K562 (cell line): Measurements from ENCODE around the gene SMIM8. TPM values are rescaled to one million over a fixed set of nuclear protein-coding genes. Genes with fewer than 3 reads are reported as not detected.

Source experiments
- ATAC-seq: fragments of 200-7000 bp; cut with Tn5 transposase; 3 replicates; pipeline ENCODE4 v1.9.1; 2020; ENCODE audit warnings: moderate library complexity
- BruUV-seq: library from RNA; stranded (reverse); fragments of 400-500 nt; replicated peaks from 2 replicates; lab custom pipeline; 2021; lab: Mats Ljungman, UMichigan
- CTCF ChIA-PET: fragments of 300-600 bp; formaldehyde crosslinking; extraction: SDS; loops from one replicate; lab custom pipeline; 2021; ENCODE audit warnings: low intra/inter-chr PET ratio; lab: Yijun Ruan, JAX
- POLR2A ChIA-PET: fragments of 300-600, 350-650 bp; sonication (Branson Sonifier 250); formaldehyde crosslinking; extraction: SDS; loops from one replicate; lab custom pipeline; 2021; ENCODE audit warnings: antibody characterized with exemption, inconsistent platforms; lab: Yijun Ruan, JAX
- DNase-seq, 4 experiments: peaks; one replicate each; pipeline versions ENCODE4 v3.0.0 to v3.0.0-alpha.2; 2011 to 2018; ENCODE audit warnings: low spot score in 3 of 4, mixed read lengths in 3 of 4; ENCODE audit errors: extremely low read depth in 1 of 4
- FAIRE-seq: peaks from 2 replicates; lab custom pipeline; 2011; peaks lifted over from hg19 to GRCh38; lab: Jason Lieb, UNC
- H2AFZ ChIP-seq: 2 replicates; pipeline ENCODE4 v1.6.0; 2011; ENCODE audit warnings: low read depth, low read length, control low read depth, inconsistent platforms
- H3K27ac ChIP-seq: fragments of 200-600 bp; 3 replicates; pipeline ENCODE4 v1.8.0; 2011; ENCODE audit warnings: low read depth, mild to moderate bottlenecking, control low read depth, inconsistent platforms, low read length, moderate library complexity, mixed read lengths; ENCODE audit errors: extremely low read depth
- H3K27me3 ChIP-seq, 2 experiments: fragments of 300-600 bp in 1 of 2; 2 replicates in 1 of 2; 3 replicates in 1 of 2; pipeline versions ENCODE4 v1.6.0 to v1.8.0; 2011; ENCODE audit warnings: inconsistent platforms in 2 of 2, low read length in 2 of 2, mild to moderate bottlenecking in 1 of 2, mixed read lengths in 1 of 2, moderate library complexity in 1 of 2; ENCODE audit not compliant: control insufficient read depth in 2 of 2, insufficient read depth in 2 of 2
- H3K36me3 ChIP-seq: fragments of 300-600 bp; 3 replicates; pipeline ENCODE4 v1.8.0; 2011; ENCODE audit warnings: mild to moderate bottlenecking, low read length, inconsistent platforms; ENCODE audit not compliant: control insufficient read depth, insufficient read depth
- H3K4me1 ChIP-seq, 2 experiments: fragments of 200-600 bp in 1 of 2; replicated peaks in 1 of 2; 2 replicates in 1 of 2; 3 replicates in 1 of 2; pipeline versions ENCODE4 v1.5.1 to v1.8.0; 2011; ENCODE audit warnings: inconsistent platforms in 2 of 2, low read length in 2 of 2, mild to moderate bottlenecking in 1 of 2, mixed read lengths in 1 of 2, moderate library complexity in 1 of 2; ENCODE audit not compliant: control insufficient read depth in 2 of 2, insufficient read depth in 2 of 2
- H3K4me2 ChIP-seq: 2 replicates; pipeline ENCODE4 v1.6.1; 2011; ENCODE audit warnings: low read length, control low read depth, inconsistent platforms, mixed read lengths; ENCODE audit not compliant: insufficient read depth
- H3K4me3 ChIP-seq: fragments of 200-600 bp; sonication (generic), shearing (Covaris generic); 2 replicates; pipeline ENCODE4 v1.5.1; 2016; ENCODE audit warnings: control low read depth, inconsistent platforms
- H3K79me2 ChIP-seq: fragments of 200-600 bp; 3 replicates; pipeline ENCODE4 v1.8.0; 2011; ENCODE audit warnings: low read length, inconsistent platforms; ENCODE audit not compliant: control insufficient read depth, insufficient read depth
- H3K9ac ChIP-seq, 2 experiments: 2 replicates each; pipeline versions ENCODE4 v1.6.0 to v1.6.1; 2011; ENCODE audit warnings: low read depth in 2 of 2, low read length in 2 of 2, control low read depth in 1 of 2, inconsistent platforms in 1 of 2, mild to moderate bottlenecking in 1 of 2, mixed read lengths in 1 of 2; ENCODE audit not compliant: insufficient read depth in 1 of 2
- H3K9me1 ChIP-seq: one replicate; pipeline ENCODE4 v1.6.0; 2011; ENCODE audit warnings: inconsistent platforms, mild to moderate bottlenecking, low read length, moderate library complexity; ENCODE audit not compliant: control insufficient read depth, insufficient read depth
- H3K9me3 ChIP-seq: replicated peaks from 2 replicates; pipeline ENCODE4 v1.5.1; 2011; ENCODE audit warnings: low read depth, low read length, inconsistent platforms; ENCODE audit not compliant: control insufficient read depth, insufficient read depth
- H4K20me1 ChIP-seq: replicated peaks from 2 replicates; pipeline ENCODE4 v1.6.1; 2011; ENCODE audit warnings: low read length, inconsistent platforms, mixed read lengths; ENCODE audit not compliant: control insufficient read depth, insufficient read depth
- ADNP ChIP-seq: fragments of 200-800 bp; sonication (Bioruptor generic); IDR thresholded peaks from 2 replicates; pipeline ENCODE4 v1.6.1; 2016; ENCODE audit warnings: missing genetic modification characterization, missing compliant biosample characterization
- ATF7 ChIP-seq: fragments of 450-650 bp; IDR thresholded peaks from 2 replicates; pipeline ENCODE4 v1.7.1; 2014; ENCODE audit warnings: mild to moderate bottlenecking, moderate library complexity
- BCL6 ChIP-seq: fragments of 250-450 bp; sonication (Bioruptor Pico); IDR thresholded peaks from 2 replicates; pipeline ENCODE4 v1.4.0; 2020
- CHD2 ChIP-seq: IDR thresholded peaks from 2 replicates; pipeline ENCODE4 v1.6.1; 2011; ENCODE audit warnings: low read depth, low read length
- ELF2 ChIP-seq: fragments of 250-450 bp; sonication (Bioruptor Pico); IDR thresholded peaks from 2 replicates; pipeline ENCODE4 v1.5.0; 2021; ENCODE audit warnings: mild to moderate bottlenecking
- KLF10 ChIP-seq: fragments of 250-450 bp; sonication (Bioruptor Pico); IDR thresholded peaks from 2 replicates; pipeline ENCODE4 v1.6.1; 2021; ENCODE audit warnings: matching md5 sums
- MAFG ChIP-seq: fragments of 450-650 bp; conservative IDR thresholded peaks from 2 replicates; pipeline ENCODE4 v1.6.1; 2016; ENCODE audit warnings: missing genetic modification characterization, missing compliant biosample characterization
- MEIS2 ChIP-seq: fragments of 450-650 bp; IDR thresholded peaks from 2 replicates; pipeline ENCODE4 v1.6.1; 2014; ENCODE audit warnings: mild to moderate bottlenecking; ENCODE audit not compliant: partially characterized antibody
- MTA1 ChIP-seq: fragments of 450-650 bp; IDR thresholded peaks from 2 replicates; pipeline ENCODE4 v1.6.1; 2017; ENCODE audit warnings: borderline replicate concordance
- RBM25 ChIP-seq: fragments of 200-400 bp; formaldehyde crosslinking; IDR thresholded peaks from 2 replicates; pipeline ENCODE4 v1.6.1; 2018; ENCODE audit warnings: low read length, low read depth, moderate library complexity; ENCODE audit not compliant: severe bottlenecking
- SMAD4 ChIP-seq: fragments of 250-450 bp; sonication (Bioruptor Pico); conservative IDR thresholded peaks from 2 replicates; pipeline ENCODE4 v1.8.0; 2021; ENCODE audit warnings: inconsistent platforms, mild to moderate bottlenecking, moderate library complexity
- SREBF1 ChIP-seq: fragments of 150-350 bp; IDR thresholded peaks from 2 replicates; pipeline ENCODE4 v1.6.1; 2014; ENCODE audit warnings: antibody characterized with exemption, low read depth, low read length, borderline replicate concordance
- ZFP36 ChIP-seq: fragments of 150-350 bp; IDR thresholded peaks from 2 replicates; pipeline ENCODE4 v1.6.1; 2018; ENCODE audit warnings: low read length, low read depth; ENCODE audit not compliant: partially characterized antibody
- ZFX ChIP-seq: sonication (generic); formaldehyde crosslinking; IDR thresholded peaks from 2 replicates; pipeline ENCODE4 v1.8.0; 2022; ENCODE audit warnings: mild to moderate bottlenecking, missing genetic modification reagents, moderate library complexity
- ZNF76 ChIP-seq: fragments of 250-450 bp; sonication (Bioruptor Pico); IDR thresholded peaks from 2 replicates; pipeline ENCODE4 v1.4.0; 2020; ENCODE audit warnings: mild to moderate bottlenecking, moderate library complexity, borderline replicate concordance
- WGBS: fragments of 100-300 bp; shearing (Covaris generic); methylation state at CpG from one replicate; pipeline ENCODE4 v1.1.6; 2016; ENCODE audit warnings: low coverage, mixed read lengths; ENCODE audit not compliant: insufficient coverage; ENCODE audit errors: missing lambda C conversion rate; 5-methylcytosine and 5-hydroxymethylcytosine counted together
- in situ Hi-C: fragments of 300-500 bp; cut with MboI; formaldehyde crosslinking; loops from 4 replicates; pipeline ENCODE4 v1.15.0; 2018; ENCODE audit warnings: inconsistent platforms, mixed read lengths
- intact Hi-C: fragments of 100-400 bp; cut with micrococcal nuclease; formaldehyde crosslinking; loops from 2 replicates; pipeline ENCODE4 v1.14.2; 2022
- polyA plus RNA-seq, 8 experiments: library from polyadenylated mRNA; depleted of rRNA in 4 of 8; stranded (reverse) in 5 of 8; unstranded in 3 of 8; fragments of >200 nt; fragmentation: Nextera tagmentation in 2 of 8; fragmentation: Illumina TruSeq in 1 of 8; extraction: Ambion mirVana in 2 of 8; extraction: Trizol in 1 of 8; gene quantifications; 2 replicates each; pipeline versions ENCODE4 v1.2.1 to v1.2.3, GENCODE V29; 2011 to 2014; ENCODE audit warnings: inconsistent platforms in 1 of 8, missing spikeins in 1 of 8
- total RNA-seq, 7 experiments: library from RNA; depleted of rRNA in 6 of 7; stranded (reverse); fragments of >200 nt in 6 of 7; fragmentation: Illumina TruSeq in 2 of 7; extraction: Trizol in 2 of 7; gene quantifications; 2 replicates each; pipeline versions ENCODE4 v1.2.1 to v1.2.3, GENCODE V29; 2011 to 2021; ENCODE audit warnings: low replicate concordance in 1 of 7
- TF ChIP-seq, protein P1 (sequence below): IDR thresholded peaks from 2 replicates; pipeline ENCODE4 v1.6.1; 2016; ENCODE audit warnings: missing genetic modification characterization, missing compliant biosample characterization
- TF ChIP-seq, protein P2 (sequence below), 3 experiments: IDR thresholded peaks in 2 of 3; conservative IDR thresholded peaks in 1 of 3; 2 replicates each; pipeline ENCODE4 v1.5.1; 2011 to 2012; ENCODE audit warnings: low read length in 3 of 3, mild to moderate bottlenecking in 3 of 3, control low read depth in 2 of 3, improper control_type of control experiment in 1 of 3, inconsistent platforms in 1 of 3, low read depth in 1 of 3, mixed read lengths in 1 of 3, moderate library complexity in 1 of 3; ENCODE audit not compliant: insufficient read depth in 2 of 3
- TF ChIP-seq, protein P3 (sequence below): sonication (generic); formaldehyde crosslinking; IDR thresholded peaks from 2 replicates; pipeline ENCODE4 v1.8.0; 2022; ENCODE audit warnings: mild to moderate bottlenecking, missing genetic modification reagents, borderline replicate concordance

Gene SMIM8
- total and polyA plus RNA-seq, 9 of the 15 experiments (the other 6 are each of a cell fraction or from before 2014, with no cell fraction given) = 8.3 to 53.7 (median 15.1) TPM

DNA sequence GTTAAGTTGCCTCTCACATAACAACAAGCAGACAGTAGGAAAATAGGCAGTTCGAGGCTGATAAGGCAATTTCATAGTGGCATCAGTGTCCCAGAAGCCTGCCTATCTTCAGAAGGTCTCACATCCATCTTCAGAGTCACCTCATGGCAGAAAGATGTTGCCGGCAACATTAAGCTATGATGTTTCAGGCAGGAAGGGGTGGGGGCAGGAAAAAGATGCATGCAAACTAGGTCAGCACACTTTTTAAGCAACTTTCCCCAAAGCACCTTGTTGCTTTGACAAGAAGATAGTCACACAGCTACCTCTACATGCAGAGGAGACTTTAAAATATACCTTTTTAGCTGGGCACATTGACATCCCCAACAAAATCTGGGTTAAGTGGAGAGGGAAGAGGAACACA is 43.2 kb upstream of the SMIM8 start (continued):
- TF ChIP-seq ZNF76 (CRISPR knock-in tag) = no peak
- no peak for TF ChIP-seq ZFP36
- no peak for TF ChIP-seq MEIS2
- TF ChIP-seq RBM25 = no peak
- TF ChIP-seq MTA1 = no peak
- TF ChIP-seq KLF10 (CRISPR knock-in tag) = no peak

- 0% methylated on average over 1 of the region's 1 CpG for WGBS
- ATAC-seq = no peak
- no peak for DNase-seq
- POLR2A ChIA-PET = interaction anchor here (0.7 kb wide), 1 partner anchor 85 kb away, joined by 3 read pairs; no protein-coding TSS in a partner anchor
- no peaks in the 10 kb centered on the region for H3K36me3 ChIP-seq
- intact Hi-C loops = no loop called here
- no peak overlapping the region for H3K27ac ChIP-seq
- no TSS peak for BruUV-seq
- H3K4me1 ChIP-seq = no peaks in the 10 kb centered on the region
- FAIRE-seq = no peak
- H3K79me2 ChIP-seq = no peaks in the 10 kb centered on the region
- no peak overlapping the region for H3K4me3 ChIP-seq
- no peak overlapping the region for H3K9ac ChIP-seq
- no peaks in the 10 kb centered on the region for H4K20me1 ChIP-seq
- H3K4me2 ChIP-seq = no peak overlapping the region
- CTCF ChIA-PET = no interaction called here
- TF ChIP-seq SREBF1 (no peak), BCL6 (CRISPR knock-in tag) (no peak), ZFX (no peak), MAFG (no peak), ADNP (tag) (no peak), CHD2 (no peak), ELF2 (CRISPR knock-in tag) (no peak), ATF7 (no peak), SMAD4 (CRISPR knock-in tag) (no peak)
- TF ChIP-seq, protein P1, sequence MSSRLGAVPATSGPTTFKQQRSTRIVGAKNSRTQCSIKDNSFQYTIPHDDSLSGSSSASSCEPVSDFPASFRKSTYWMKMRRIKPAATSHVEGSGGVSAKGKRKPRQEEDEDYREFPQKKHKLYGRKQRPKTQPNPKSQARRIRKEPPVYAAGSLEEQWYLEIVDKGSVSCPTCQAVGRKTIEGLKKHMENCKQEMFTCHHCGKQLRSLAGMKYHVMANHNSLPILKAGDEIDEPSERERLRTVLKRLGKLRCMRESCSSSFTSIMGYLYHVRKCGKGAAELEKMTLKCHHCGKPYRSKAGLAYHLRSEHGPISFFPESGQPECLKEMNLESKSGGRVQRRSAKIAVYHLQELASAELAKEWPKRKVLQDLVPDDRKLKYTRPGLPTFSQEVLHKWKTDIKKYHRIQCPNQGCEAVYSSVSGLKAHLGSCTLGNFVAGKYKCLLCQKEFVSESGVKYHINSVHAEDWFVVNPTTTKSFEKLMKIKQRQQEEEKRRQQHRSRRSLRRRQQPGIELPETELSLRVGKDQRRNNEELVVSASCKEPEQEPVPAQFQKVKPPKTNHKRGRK (tag) = no peak
- TF ChIP-seq, protein P2, sequence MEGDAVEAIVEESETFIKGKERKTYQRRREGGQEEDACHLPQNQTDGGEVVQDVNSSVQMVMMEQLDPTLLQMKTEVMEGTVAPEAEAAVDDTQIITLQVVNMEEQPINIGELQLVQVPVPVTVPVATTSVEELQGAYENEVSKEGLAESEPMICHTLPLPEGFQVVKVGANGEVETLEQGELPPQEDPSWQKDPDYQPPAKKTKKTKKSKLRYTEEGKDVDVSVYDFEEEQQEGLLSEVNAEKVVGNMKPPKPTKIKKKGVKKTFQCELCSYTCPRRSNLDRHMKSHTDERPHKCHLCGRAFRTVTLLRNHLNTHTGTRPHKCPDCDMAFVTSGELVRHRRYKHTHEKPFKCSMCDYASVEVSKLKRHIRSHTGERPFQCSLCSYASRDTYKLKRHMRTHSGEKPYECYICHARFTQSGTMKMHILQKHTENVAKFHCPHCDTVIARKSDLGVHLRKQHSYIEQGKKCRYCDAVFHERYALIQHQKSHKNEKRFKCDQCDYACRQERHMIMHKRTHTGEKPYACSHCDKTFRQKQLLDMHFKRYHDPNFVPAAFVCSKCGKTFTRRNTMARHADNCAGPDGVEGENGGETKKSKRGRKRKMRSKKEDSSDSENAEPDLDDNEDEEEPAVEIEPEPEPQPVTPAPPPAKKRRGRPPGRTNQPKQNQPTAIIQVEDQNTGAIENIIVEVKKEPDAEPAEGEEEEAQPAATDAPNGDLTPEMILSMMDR (IDR thresholded peaks at IDR 0.05 in 2 of 3, conservative IDR thresholded peaks at IDR 0.05 in 1 of 3; ENCODE audit: insufficient read depth in 2 of 3, low read depth in 1 of 3, low read length in 3 of 3) = no peak
- TF ChIP-seq, protein P3, sequence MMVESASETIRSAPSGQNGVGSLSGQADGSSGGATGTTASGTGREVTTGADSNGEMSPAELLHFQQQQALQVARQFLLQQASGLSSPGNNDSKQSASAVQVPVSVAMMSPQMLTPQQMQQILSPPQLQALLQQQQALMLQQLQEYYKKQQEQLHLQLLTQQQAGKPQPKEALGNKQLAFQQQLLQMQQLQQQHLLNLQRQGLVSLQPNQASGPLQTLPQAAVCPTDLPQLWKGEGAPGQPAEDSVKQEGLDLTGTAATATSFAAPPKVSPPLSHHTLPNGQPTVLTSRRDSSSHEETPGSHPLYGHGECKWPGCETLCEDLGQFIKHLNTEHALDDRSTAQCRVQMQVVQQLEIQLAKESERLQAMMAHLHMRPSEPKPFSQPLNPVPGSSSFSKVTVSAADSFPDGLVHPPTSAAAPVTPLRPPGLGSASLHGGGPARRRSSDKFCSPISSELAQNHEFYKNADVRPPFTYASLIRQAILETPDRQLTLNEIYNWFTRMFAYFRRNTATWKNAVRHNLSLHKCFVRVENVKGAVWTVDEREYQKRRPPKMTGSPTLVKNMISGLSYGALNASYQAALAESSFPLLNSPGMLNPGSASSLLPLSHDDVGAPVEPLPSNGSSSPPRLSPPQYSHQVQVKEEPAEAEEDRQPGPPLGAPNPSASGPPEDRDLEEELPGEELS (CRISPR knock-in tag) = no peak
- TF ChIP-seq, all 486 proteins: peak for 0
- Histone ChIP-seq H3K27me3 (peaks cover 3 to 5% of the 10 kb centered on the region in 2 experiments; a peak in 2 of 5 replicates), H2AFZ (no peak overlapping the region), H3K9me3 (no peaks in the 10 kb centered on the region), H3K9me1 (no peaks in the 10 kb centered on the region)
- in situ Hi-C loops = no loop called here
Measured at GRCh38 chr6:87281426-87281825, 41.0 kb upstream of the SMIM8 start.
